Astrocyte (in vitro differentiated cells and primary cell): ENCODE measurements around the gene AHDC1. TPM values are rescaled to one million over a fixed set of nuclear protein-coding genes. Genes with fewer than 3 reads are reported as not detected.

Experiments
- DNase-seq: peaks from one replicate; pipeline ENCODE4 v3.0.0-alpha.2; 2010; ENCODE audit warnings: low read depth
- FAIRE-seq: peaks from 2 replicates; lab custom pipeline; 2011; peaks lifted over from hg19 to GRCh38; lab: Jason Lieb, UNC
- H2AFZ ChIP-seq: 2 replicates; pipeline ENCODE4 v1.6.0; 2012; ENCODE audit warnings: low read depth, low read length, inconsistent platforms
- H3K27ac ChIP-seq: 2 replicates; pipeline ENCODE4 v1.5.1; 2011; ENCODE audit warnings: low read depth, low read length, inconsistent platforms
- H3K27me3 ChIP-seq: 2 replicates; pipeline ENCODE4 v1.6.0; 2011; ENCODE audit warnings: low read length, inconsistent platforms; ENCODE audit not compliant: insufficient read depth
- H3K36me3 ChIP-seq: 2 replicates; pipeline ENCODE4 v1.5.1; 2011; ENCODE audit warnings: low read length, inconsistent platforms; ENCODE audit not compliant: insufficient read depth
- H3K4me1 ChIP-seq: 2 replicates; pipeline ENCODE4 v1.5.1; 2011; ENCODE audit warnings: low read length, inconsistent platforms; ENCODE audit not compliant: insufficient read depth
- H3K4me2 ChIP-seq: 2 replicates; pipeline ENCODE4 v1.6.0; 2012; ENCODE audit warnings: low read length, inconsistent platforms
- H3K4me3 ChIP-seq: 2 replicates; pipeline ENCODE4 v1.5.1; 2011; ENCODE audit warnings: low read depth, mild to moderate bottlenecking, low read length, inconsistent platforms; ENCODE audit not compliant: insufficient read depth
- H3K79me2 ChIP-seq: 2 replicates; pipeline ENCODE4 v1.6.0; 2012; ENCODE audit warnings: mild to moderate bottlenecking, low read length, inconsistent platforms; ENCODE audit not compliant: insufficient read depth
- H3K9ac ChIP-seq: 2 replicates; pipeline ENCODE4 v1.6.0; 2012; ENCODE audit warnings: mild to moderate bottlenecking, low read length, inconsistent platforms
- H3K9me3 ChIP-seq: 2 replicates; pipeline ENCODE4 v1.5.1; 2012; ENCODE audit warnings: low read depth, mild to moderate bottlenecking, low read length, inconsistent platforms; ENCODE audit not compliant: insufficient read depth
- H4K20me1 ChIP-seq: 2 replicates; pipeline ENCODE4 v1.6.0; 2012; ENCODE audit warnings: low read length, inconsistent platforms; ENCODE audit not compliant: insufficient read depth
- H3K27ac Mint-ChIP-seq: one replicate; pipeline ENCODE4 v1.8.0; 2021; ENCODE audit warnings: mild to moderate bottlenecking, mixed read lengths; ENCODE audit not compliant: unreplicated experiment
- H3K27me3 Mint-ChIP-seq: one replicate; pipeline ENCODE4 v1.8.0; 2021; ENCODE audit warnings: low read depth, mixed read lengths; ENCODE audit not compliant: unreplicated experiment
- H3K36me3 Mint-ChIP-seq: one replicate; pipeline ENCODE4 v1.8.0; 2021; ENCODE audit warnings: low read depth, mixed read lengths; ENCODE audit not compliant: unreplicated experiment
- H3K4me1 Mint-ChIP-seq: one replicate; pipeline ENCODE4 v1.8.0; 2021; ENCODE audit warnings: low read depth, mixed read lengths; ENCODE audit not compliant: unreplicated experiment
- H3K4me3 Mint-ChIP-seq: one replicate; pipeline ENCODE4 v1.8.0; 2021; ENCODE audit warnings: mild to moderate bottlenecking, moderate library complexity, mixed read lengths; ENCODE audit not compliant: unreplicated experiment
- H3K9me3 Mint-ChIP-seq: one replicate; pipeline ENCODE4 v1.8.0; 2021; ENCODE audit warnings: mild to moderate bottlenecking, mixed read lengths; ENCODE audit not compliant: unreplicated experiment
- CTCF ChIP-seq: IDR thresholded peaks from 2 replicates; pipeline ENCODE4 v1.5.1; 2011; ENCODE audit warnings: low read depth, mild to moderate bottlenecking, inconsistent platforms, low read length, moderate library complexity; ENCODE audit not compliant: insufficient read depth
- EZH2 ChIP-seq: IDR thresholded peaks from 2 replicates; pipeline ENCODE4 v1.6.1; 2012; ENCODE audit warnings: mild to moderate bottlenecking, low read length, inconsistent platforms; ENCODE audit not compliant: insufficient read depth
- total RNA-seq: library from RNA; stranded (reverse); gene quantifications from 2 replicates; pipeline ENCODE4 v1.2.1, GENCODE V29; 2021

Gene AHDC1
- total RNA-seq, 1 donor from 2014 or later = 75.7 TPM

DNA sequence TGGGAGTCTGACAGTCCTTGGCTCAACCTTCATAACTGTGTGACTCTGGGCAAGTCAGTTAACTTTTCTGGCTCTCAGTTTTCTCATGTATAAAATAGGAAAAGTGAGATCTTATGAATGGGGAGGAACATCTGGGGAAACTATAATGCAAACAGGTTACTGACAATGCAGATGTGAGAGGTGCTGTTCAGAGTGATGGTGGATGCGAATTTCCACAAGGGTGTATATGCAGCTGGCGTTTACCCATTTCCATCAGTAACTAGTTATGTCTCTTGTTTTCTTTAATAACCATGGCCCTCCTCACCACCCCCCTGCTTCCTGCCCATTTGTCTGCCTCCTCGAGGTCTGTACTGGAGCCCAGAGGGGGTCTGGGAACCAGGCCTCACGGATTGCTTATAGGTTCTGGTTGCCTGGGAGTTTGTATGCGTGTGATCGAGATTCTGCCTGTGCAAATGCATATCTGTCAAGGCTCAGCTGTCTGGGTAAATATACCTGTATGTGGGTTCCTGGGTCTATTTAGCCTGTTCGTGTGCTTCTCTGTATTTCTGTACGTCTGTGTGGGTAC is 44.4 kb downstream of the AHDC1 start:
- Histone ChIP-seq H3K9ac (no peak overlapping the region), H3K36me3 (no peaks in the 10 kb centered on the region), H3K4me1 (peaks cover 46% of the 10 kb centered on the region), H3K79me2 (peaks cover 50% of the 10 kb centered on the region), H4K20me1 (peaks cover 68% of the 10 kb centered on the region), H3K27me3 (no peaks in the 10 kb centered on the region), H2AFZ (no peak overlapping the region), H3K4me3 (no peak overlapping the region), H3K4me2 (no peak overlapping the region), H3K27ac (no peak overlapping the region), H3K9me3 (no peaks in the 10 kb centered on the region)
- H3K27ac Mint-ChIP-seq = peak overlapping the region; percentile 1
- H3K4me1 Mint-ChIP-seq = peaks cover 78% of the 10 kb centered on the region
- H3K9me3 Mint-ChIP-seq = no peaks in the 10 kb centered on the region
- no peak for DNase-seq
- TF ChIP-seq CTCF (no peak), EZH2 (no peak)
- H3K27me3 Mint-ChIP-seq = no peaks in the 10 kb centered on the region
- FAIRE-seq = no peak
- H3K36me3 Mint-ChIP-seq = peaks cover 6% of the 10 kb centered on the region
- peak overlapping the region; percentile 2 for H3K4me3 Mint-ChIP-seq

DNA sequence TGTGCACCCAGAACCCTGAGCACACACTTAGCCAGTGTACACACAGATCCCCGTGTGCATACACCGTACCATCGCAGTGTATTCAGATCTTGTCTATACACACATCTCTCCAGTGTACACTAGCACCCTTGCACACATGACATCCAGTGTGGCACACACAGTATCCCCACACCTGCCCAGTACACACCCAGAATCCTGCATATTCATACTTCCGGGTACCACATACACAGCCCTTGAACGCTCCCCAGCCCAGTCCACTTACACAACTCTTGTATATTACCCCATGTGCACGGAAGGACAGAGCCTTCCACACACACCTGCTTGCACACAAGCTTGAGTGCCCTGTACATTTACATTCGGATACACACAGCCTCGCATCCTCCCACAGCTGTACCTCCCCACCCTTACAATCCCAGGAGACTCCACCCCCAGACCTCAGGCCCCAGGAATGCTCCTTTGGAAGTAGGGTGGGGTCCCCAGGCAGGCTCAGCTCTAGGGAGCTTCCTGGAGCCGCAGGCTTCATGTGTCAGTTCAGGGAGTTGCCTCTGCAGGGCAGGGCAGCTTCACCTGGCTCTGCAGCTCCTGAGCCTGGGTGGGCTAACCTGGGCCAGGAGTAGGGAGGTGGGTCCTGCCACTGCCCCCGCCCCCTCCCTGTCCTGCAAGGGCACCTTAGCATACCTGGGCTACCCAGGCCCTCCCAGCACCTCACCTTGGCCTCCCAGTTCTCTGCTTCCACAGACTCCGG is 46.2 kb downstream of the AHDC1 start:
- Mint-ChIP-seq H3K9me3 (no peaks in the 10 kb centered on the region), H3K27me3 (no peaks in the 10 kb centered on the region), H3K4me3 (peak overlapping the region; percentile 73), H3K4me1 (peaks cover 65% of the 10 kb centered on the region), H3K27ac (peak overlapping the region; percentile 21), H3K36me3 (peaks cover 6% of the 10 kb centered on the region)
- DNase-seq (no peak), FAIRE-seq (peak; percentile 17)
- TF ChIP-seq EZH2 (no peak), CTCF (no peak)
- no peak overlapping the region for H3K9ac ChIP-seq
- no peak overlapping the region for H3K4me3 ChIP-seq
- H3K27me3 ChIP-seq = no peaks in the 10 kb centered on the region
- no peak overlapping the region for H2AFZ ChIP-seq
- H4K20me1 ChIP-seq = peaks cover 56% of the 10 kb centered on the region
- no peaks in the 10 kb centered on the region for H3K9me3 ChIP-seq
- H3K36me3 ChIP-seq = peaks cover 2% of the 10 kb centered on the region
- peaks cover 34% of the 10 kb centered on the region for H3K4me1 ChIP-seq
- peaks cover 32% of the 10 kb centered on the region for H3K79me2 ChIP-seq
- H3K4me2 ChIP-seq = peak overlapping the region; percentile 59
- H3K27ac ChIP-seq = peak overlapping the region; percentile 10
